Measurements from ENCODE around the gene AFF3.
A peak's percentile ranks its signal among the peaks of the same experiment; 100 is the strongest.
"Not testable (repeated sequence)": the region's sequence is repeated elsewhere in the genome, so short reads cannot be mapped to it uniquely, and the experiment has no call there.

AFF3 gene

DNA sequence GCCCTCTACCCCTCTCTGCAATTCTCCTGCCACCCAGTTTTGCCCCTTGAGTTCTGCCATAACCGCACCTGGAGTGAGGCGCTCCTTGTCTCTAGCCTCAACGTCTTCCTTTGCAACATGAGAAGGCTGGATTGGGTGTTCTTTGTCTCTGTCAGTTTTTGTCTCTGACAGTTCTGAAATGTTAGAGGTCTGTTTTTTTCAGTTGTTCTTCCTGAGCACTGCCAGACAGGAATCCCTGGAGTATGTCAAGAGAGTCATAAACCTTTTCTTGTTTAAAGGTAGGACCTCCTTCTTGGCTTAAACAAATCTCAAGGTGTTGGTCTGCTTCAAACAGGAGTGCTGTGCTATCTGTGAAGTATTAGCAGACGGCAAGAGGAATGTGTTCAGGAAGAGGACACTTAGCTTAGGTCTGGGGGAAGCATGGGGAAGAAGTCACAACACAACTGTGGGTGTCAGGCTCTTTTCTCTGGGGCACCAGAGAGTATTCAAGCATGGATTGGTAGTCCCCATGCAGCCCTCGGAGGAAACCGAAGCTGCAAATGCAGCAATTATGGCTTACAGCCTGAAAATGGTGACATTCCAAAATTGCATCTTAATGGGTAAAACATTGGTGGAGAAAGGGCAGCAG lies 32.3 kb downstream of the AFF3 start:
- Histone ChIP-seq H3K4me1 (peaks cover 94% of the 10 kb centered on the region), H3K9ac (peak overlapping the region; percentile 50), H3K27me3 (peaks cover 19% of the 10 kb centered on the region), H3K27ac (peak overlapping the region; percentile 84), H3K4me2 (peak overlapping the region; percentile 70), H3K4me3 (peak overlapping the region; percentile 6; the same call in 1 of the 2 replicates), H4K20me1 (peaks cover 16% of the 10 kb centered on the region; the same call in 1 of the 2 replicates), H3K9me3 (no peaks in the 10 kb centered on the region), H3K36me3 (no peaks in the 10 kb centered on the region)
- TF ChIP-seq Cebpa-rat (IDR thresholded peaks at IDR 0.05): no peak

DNA sequence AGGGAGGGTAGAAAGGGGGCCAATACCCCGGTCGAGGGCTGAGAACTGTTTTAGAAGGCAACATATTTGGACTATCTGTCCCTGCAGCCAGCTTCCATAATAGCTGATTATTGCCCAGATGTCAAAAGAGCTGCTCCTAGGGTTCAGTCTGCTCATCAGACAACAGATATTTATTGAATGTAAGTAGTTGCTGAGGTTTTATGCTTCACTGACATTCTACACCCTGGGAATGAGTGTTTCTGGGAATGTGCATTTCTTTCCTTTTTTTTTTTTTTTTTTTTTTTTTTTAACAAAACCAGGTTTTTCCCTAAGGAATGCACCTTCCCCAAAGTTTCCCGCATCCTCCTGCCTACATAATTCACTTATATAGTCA lies 33.8 kb downstream of the AFF3 start:
- Histone ChIP-seq H4K20me1 (peaks cover 19% of the 10 kb centered on the region; the same call in 1 of the 2 replicates), H3K27ac (peak overlapping the region; percentile 45), H3K27me3 (peaks cover 26% of the 10 kb centered on the region), H3K4me1 (peaks cover 82% of the 10 kb centered on the region), H3K4me2 (peak overlapping the region; percentile 78)
- not testable (repeated sequence) for H3K9me3 ChIP-seq, H3K36me3 ChIP-seq, H3K9ac ChIP-seq, H3K4me3 ChIP-seq

DNA sequence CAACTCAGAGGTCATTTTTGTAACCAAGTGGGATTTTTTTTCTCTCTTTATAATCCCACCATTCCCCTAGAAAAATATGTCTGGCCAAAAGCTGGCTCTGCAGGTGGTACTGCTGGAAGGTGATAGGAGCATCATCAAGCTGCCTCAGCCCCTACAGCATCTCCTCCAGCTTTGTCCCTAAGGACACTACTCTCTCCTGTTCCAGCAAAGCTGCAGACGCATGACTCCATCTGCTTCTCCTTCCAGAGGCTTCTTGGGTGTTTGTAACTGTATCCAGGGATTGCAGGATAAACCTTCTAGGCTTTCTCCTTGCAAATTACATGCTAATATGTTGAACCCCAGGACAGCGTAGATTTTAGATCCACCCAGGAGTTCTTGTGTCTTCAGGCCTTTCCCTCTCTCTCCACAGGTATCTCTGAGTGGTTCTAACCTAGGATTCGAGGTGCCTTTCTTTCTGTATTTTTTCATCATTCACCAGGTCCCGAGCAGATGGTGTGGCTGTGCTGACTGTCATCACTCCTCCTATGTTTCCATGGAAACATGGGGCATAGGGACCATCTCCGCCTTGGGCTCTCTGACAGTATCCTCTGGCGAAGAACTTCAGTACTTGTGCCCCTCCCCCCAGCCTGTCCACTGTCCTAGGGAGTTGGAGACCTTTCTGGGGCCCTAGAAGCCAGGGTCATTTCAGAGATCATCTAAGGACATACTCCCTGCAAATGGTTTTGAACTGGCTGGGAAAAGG lies 34.3 kb downstream of the AFF3 start:
- Histone ChIP-seq H3K9ac (no peak overlapping the region), H3K4me3 (no peak overlapping the region), H3K4me2 (peak overlapping the region; percentile 78), H4K20me1 (peaks cover 19% of the 10 kb centered on the region; the same call in 1 of the 2 replicates), H3K27ac (peak overlapping the region; percentile 45), H3K36me3 (no peaks in the 10 kb centered on the region), H3K9me3 (no peaks in the 10 kb centered on the region), H3K27me3 (peaks cover 30% of the 10 kb centered on the region), H3K4me1 (peaks cover 76% of the 10 kb centered on the region)
- no peak for TF ChIP-seq Cebpa-rat (IDR thresholded peaks at IDR 0.05)

DNA sequence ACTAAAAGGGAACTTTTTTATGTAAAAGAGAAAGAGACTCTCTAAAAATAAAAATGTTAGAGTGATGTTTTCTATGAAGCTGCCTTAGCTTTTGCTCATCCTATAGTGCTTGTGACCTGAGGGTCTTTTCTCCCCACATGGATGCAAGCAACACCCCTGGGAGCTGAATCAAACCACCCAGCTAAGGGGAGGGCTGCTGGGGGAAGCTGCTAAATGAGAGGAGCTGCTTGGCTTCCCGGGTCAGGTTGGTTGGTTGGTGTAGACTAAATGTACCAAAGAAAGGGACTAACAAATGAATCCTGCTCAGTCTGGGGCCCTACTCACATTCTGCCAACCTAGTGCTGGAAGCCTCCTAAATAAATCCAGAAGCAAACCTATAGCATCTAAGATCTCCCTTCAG lies 35.0 kb downstream of the AFF3 start:
- Histone ChIP-seq H3K27ac (no peak overlapping the region), H3K36me3 (no peaks in the 10 kb centered on the region), H4K20me1 (peaks cover 19% of the 10 kb centered on the region; the same call in 1 of the 2 replicates), H3K4me2 (peak overlapping the region; percentile 78), H3K4me1 (peaks cover 70% of the 10 kb centered on the region), H3K27me3 (peaks cover 30% of the 10 kb centered on the region), H3K9me3 (no peaks in the 10 kb centered on the region), H3K4me3 (no peak overlapping the region), H3K9ac (no peak overlapping the region)
- no peak for TF ChIP-seq Cebpa-rat (IDR thresholded peaks at IDR 0.05)

DNA sequence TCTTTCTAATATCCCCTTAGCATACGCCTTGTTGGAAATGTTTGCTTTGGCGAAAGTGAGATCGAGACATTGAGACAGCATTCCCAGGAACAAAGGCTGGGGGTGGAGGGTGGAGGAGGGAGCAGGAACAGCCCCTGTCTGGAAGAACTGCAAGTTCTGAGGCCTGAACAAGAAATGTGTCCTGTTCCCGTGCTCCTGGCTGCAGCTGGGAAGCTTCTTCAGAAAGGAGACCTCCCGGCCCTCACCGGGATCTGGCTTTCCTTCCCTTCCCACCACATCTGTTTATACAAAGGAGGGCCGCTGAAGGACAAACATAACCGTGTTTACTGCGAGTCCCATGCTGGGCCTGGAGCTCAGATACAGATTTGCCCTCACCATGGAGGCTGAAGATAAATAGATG lies 35.9 kb downstream of the AFF3 start:
- Histone ChIP-seq H3K4me1 (peaks cover 60% of the 10 kb centered on the region), H3K9me3 (no peaks in the 10 kb centered on the region), H3K27ac (no peak overlapping the region), H3K36me3 (no peaks in the 10 kb centered on the region), H3K4me2 (0 out of 2 replicates have a peak overlapping the region, but pooled peaks have one; percentile 78), H4K20me1 (peaks cover 19% of the 10 kb centered on the region; the same call in 1 of the 2 replicates), H3K4me3 (no peak overlapping the region), H3K9ac (no peak overlapping the region), H3K27me3 (peaks cover 30% of the 10 kb centered on the region)
- no peak for TF ChIP-seq Cebpa-rat (IDR thresholded peaks at IDR 0.05)

DNA sequence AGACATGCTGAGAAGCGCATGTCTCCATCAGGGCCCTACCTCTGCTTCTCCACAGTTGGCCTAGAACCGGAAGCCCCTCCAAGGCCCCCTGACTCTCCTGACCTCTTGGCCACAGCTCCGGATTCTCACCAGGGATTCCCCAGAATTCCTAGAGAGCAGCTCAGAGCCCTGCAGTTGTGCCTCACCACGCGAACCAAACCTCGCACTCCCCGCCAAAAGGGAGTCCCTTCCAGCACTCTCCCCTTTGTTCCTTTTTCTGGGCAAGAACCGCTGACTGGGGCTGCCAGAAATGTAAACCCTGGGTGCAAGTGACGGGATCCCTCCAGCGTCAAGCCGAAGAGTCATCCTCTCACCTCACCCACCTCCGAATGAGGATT lies 36.7 kb downstream of the AFF3 start:
- Histone ChIP-seq H3K4me2 (peak overlapping the region; percentile 99), H3K4me3 (peak overlapping the region; percentile 76), H3K9me3 (no peaks in the 10 kb centered on the region), H3K27me3 (peaks cover 30% of the 10 kb centered on the region), H4K20me1 (peaks cover 19% of the 10 kb centered on the region; the same call in 1 of the 2 replicates), H3K36me3 (no peaks in the 10 kb centered on the region), H3K9ac (peak overlapping the region; percentile 81; the same call in 1 of the 2 replicates), H3K4me1 (peaks cover 52% of the 10 kb centered on the region), H3K27ac (no peak overlapping the region)
- TF ChIP-seq Cebpa-rat (IDR thresholded peaks at IDR 0.05): no peak

DNA sequence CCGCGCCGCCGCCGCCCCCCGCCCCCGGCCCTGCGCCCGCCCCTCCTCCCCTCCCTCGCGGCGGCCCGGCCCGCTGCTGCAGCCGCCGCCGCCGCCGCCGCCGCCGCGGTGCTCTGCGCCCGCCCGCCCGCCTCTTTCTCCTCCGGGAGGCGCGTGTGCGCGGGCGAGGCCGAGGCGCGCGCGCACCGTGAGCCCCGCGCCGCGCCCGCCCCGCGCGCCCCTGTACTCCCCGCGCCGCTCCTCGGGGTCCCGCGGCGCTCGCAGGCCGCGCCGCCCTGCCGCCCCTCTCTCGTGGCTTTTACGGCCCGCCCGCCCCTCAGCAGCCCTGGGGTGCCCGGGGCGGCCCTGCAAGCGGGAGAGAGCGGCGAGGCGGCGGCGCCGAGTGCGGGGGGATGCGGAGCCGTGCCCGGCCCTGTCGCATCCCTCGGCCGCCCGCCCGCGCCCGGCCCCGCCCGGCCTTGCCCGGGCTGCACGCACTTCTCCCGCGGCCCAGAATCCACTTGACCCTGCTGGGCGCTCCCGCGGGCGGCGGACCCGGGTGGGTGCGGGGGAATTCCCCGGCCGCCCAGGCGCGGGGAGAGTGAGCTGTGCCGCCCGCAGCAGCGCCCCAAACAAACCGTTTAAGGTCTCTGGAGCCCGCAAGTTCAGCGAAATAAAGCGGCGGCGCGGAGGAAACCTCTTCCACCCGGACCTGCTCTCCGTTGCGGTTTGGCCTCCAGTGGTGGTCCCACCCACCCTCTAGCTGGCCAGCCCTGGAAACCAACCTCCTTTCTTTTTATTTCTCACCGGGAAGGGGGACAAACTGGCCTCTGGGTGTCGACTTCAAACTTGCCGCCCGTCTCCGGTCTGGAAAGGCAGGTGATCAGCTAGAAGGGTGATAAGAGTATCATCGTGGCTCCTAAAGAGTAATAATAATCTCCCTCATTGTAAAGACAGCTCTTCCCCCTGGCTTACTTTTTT lies 37.4 kb downstream of the AFF3 start:
- H4K20me1 ChIP-seq: peaks cover 19% of the 10 kb centered on the region; the same call in 1 of the 2 replicates
- H3K9ac ChIP-seq: peak overlapping the region; percentile 81
- peak overlapping the region; percentile 76 for H3K4me3 ChIP-seq
- H3K27me3 ChIP-seq: peaks cover 30% of the 10 kb centered on the region
- no peak for TF ChIP-seq Cebpa-rat (IDR thresholded peaks at IDR 0.05)
- H3K4me2 ChIP-seq: peak overlapping the region; percentile 99
- peak overlapping the region; percentile 75 for H3K27ac ChIP-seq
- H3K9me3 ChIP-seq: no peaks in the 10 kb centered on the region
- H3K4me1 ChIP-seq: peaks cover 45% of the 10 kb centered on the region
- H3K36me3 ChIP-seq: no peaks in the 10 kb centered on the region

DNA sequence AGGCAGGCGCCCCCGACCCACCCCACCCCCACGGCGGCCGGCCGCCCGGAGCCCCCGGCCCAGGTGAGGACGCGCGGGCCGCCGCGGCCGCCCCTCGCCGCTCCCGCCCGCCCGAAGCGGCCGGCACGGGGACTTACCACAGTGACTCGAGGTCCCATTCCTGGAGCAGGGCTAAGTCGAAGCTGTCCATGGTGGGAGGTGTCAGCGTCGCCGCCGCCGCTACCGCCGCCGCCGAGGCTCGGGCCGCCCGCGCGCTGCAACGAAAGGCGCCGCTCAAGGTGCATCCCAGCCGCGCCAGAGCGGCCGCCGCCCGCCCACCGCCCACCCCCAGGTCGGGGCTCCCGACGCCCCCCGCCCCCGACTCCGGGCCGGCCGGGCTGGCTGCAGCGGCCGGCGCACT lies 38.1 kb downstream of the AFF3 start:
- Histone ChIP-seq H3K27me3 (peaks cover 30% of the 10 kb centered on the region), H3K4me3 (peak overlapping the region; percentile 49; the same call in 1 of the 2 replicates), H3K4me1 (peaks cover 38% of the 10 kb centered on the region), H4K20me1 (peaks cover 19% of the 10 kb centered on the region; the same call in 1 of the 2 replicates)
- H3K9ac ChIP-seq, H3K9me3 ChIP-seq, H3K27ac ChIP-seq, H3K4me2 ChIP-seq, H3K36me3 ChIP-seq: not testable (repeated sequence)

DNA sequence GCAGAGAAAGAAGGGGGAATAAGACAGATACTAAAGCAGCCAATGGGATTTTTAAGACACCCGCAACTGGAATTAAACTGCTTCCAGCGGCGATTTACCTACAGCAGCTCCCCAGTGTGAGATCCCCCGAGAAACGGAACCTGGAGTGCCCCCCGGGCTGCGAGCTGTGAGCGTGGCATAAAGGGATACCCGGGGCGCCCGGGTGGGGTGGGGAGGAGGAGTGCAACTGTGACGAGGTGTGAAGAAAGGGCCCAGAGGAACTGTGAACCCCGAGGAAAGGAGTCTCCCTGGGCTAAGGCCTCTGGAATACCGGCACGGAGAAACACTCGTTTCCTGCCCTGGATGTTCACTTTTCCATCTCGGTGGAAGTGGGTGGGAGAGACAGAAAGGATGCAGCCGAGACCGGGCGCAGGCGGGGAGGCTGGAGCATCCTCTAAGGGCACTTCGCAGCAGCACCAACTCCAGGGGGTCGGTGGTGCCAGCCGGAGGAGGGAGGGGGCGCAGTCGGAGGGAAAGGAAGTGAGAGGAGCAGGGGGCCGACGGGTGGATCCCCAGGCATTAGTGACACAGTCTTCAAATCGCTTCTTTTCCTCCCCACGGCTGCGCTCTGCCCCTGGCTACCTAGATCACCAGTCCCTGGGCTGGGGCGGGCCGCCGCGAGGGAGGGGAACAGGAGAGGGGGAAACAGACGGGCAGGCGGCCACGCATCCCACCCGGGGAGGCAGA lies 38.7 kb downstream of the AFF3 start:
- not testable (repeated sequence) for H3K9me3 ChIP-seq, H3K27ac ChIP-seq, H3K4me3 ChIP-seq, H3K36me3 ChIP-seq, H3K4me2 ChIP-seq, H3K9ac ChIP-seq
- H3K27me3 ChIP-seq: peaks cover 30% of the 10 kb centered on the region
- H4K20me1 ChIP-seq: peaks cover 19% of the 10 kb centered on the region; the same call in 1 of the 2 replicates
- H3K4me1 ChIP-seq: peaks cover 35% of the 10 kb centered on the region

DNA sequence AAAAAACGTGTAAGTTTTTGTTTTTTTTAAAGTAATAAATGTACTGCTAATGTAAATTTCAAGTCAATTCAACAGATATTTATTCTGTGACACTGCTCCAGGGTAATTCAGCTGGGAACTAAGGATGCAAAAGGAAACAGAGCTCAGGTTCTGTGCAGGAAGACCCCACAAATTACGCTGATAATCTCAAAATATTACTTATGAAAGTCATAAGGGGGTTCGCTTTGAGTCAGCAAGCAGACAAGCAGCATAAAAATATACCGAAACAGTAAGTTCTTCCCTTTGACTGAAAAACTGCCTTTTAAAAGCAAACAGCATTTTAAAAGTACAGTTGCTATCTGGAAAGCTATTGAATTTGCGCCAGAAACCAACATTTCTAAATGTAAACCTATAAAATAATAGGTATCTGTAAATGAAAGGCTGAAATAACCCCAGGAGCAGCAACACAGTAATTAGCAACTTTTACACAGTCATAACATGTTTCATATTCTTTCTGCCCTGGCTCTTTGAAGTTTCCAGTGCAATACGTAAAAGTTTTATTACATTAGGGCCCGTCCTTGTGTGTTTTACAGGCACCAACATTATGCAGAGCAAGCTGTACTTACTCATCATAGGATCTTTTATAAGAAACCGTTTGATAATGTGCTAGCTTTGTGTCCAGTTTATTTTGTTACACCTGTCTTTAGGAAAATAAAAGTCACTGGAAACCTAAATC lies 39.8 kb downstream of the AFF3 start:
- not testable (repeated sequence) for H3K36me3 ChIP-seq, H3K9ac ChIP-seq, H3K4me3 ChIP-seq, H3K9me3 ChIP-seq, H3K4me2 ChIP-seq, H3K27ac ChIP-seq
- H4K20me1 ChIP-seq: peaks cover 19% of the 10 kb centered on the region; the same call in 1 of the 2 replicates
- peaks cover 30% of the 10 kb centered on the region for H3K27me3 ChIP-seq
- peaks cover 25% of the 10 kb centered on the region for H3K4me1 ChIP-seq

DNA sequence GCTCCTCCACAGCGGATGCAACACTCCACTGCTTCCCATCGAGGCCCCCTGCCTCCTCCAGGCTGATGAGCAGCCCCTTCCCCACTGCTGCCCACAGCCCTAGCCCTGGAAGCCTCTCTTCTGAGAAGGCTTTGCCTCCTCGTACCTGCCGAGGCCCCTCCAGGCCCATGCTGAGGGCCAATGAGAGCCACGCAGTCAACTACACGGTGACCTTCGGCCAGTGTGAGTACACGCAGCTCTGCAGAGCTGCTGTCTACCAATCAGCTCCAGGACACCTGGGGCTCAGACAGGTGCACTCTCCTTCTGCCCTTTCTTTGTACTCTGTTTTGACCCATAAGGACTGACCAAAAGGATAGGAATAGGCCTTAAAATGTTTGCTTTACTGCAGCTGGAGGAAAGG lies 43.5 kb downstream of the AFF3 start:
- not testable (repeated sequence) for H3K36me3 ChIP-seq, H4K20me1 ChIP-seq, H3K9ac ChIP-seq, H3K27ac ChIP-seq, H3K4me2 ChIP-seq, H3K4me3 ChIP-seq, H3K27me3 ChIP-seq, H3K4me1 ChIP-seq, H3K9me3 ChIP-seq

DNA sequence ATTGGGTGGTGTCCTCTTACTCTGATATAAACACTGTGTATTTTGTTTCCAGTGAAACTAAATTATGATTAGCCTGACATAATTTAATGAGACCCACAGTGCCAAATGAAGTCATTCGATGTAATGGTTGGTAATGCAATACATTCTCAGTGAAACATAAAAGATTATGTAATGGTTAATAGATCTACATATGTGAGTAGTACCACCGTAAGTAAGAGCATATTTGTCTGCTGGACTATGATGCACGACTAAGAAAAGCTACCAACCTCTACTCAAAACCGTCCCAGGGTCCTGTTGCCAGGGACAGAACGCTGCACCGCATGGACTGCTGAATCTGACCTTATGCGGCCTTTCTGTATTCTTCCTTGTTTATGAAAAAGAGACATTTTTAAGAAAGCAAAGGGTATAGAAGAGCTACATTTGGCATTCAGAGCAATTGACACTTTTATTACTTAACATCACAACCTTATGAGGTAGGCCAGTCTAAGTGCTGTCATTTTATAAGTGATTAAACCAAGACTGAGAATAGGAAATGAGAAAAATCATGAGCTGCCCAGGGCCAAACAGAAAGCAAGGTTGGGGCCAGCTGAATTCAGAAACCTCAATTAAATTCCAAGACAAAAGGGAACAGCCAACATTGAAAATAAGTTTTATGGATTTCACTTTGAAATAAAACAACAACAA lies 44.6 kb downstream of the AFF3 start:
- not testable (repeated sequence) for H4K20me1 ChIP-seq, H3K9me3 ChIP-seq, H3K4me1 ChIP-seq, H3K27ac ChIP-seq, H3K4me3 ChIP-seq, H3K9ac ChIP-seq, H3K27me3 ChIP-seq, H3K4me2 ChIP-seq, H3K36me3 ChIP-seq

All from BLaER1 (cell line).